Smooth muscle cell of bladder (primary cell): ENCODE data around the gene NOL9. TPM values are rescaled to one million over a fixed set of nuclear protein-coding genes. Genes with fewer than 3 reads are reported as not detected.

Experiments
- total RNA-seq: library from RNA; depleted of rRNA; stranded (reverse); fragments of >200 nt; gene quantifications from 2 replicates; pipeline ENCODE4 v1.2.3, GENCODE V29; 2014

NOL9 gene
- 15.9 and 20.9 TPM in 2 replicates for total RNA-seq

DNA sequence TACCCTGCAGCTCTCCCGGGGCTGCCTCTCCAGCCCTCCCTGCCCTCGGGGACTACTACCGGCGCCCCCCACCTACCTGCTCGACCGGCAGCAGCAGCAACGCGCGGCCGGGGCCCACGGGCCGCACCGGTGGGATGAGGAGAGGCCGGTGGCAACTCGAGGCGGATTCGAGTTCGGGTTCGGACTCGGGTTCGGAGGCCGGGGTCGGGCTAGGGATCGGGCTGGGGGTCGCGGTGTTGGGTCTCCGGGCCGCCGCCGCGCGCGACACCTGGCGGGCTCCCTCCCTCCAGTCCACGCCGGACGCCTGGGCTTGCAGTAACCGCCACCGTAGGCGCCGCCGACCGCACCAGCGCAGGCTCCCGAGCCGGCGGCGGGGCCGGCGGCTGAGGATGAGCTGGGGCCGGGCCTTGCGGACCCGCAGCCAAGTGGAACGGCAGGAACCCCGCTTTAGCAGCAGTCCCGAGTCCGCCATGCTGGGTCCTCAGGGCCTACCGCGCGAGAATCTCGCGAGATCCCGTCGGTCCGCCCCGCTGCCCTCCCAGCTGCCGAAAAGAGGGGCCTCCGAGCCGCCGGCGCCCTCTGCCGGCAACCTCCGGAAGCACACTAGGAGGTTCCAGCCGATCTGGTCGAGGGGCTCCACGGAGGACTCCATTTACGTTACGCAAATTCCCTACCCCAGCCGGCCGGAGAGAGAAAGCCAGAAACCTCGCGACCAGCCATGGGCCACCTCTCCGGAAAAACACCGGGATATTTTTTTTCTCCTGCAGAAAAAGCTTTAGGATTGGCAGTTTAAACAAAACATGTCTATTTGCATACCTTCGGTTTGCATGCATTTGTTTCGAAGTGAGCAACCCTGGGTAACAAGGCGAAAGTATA, at the start of gene NOL9:
Gene NOL9, minus strand, starts transcription at position 483 of the 876 bp plus-strand sequence. Its CDS starts 11 bp downstream, at position 472.

DNA sequence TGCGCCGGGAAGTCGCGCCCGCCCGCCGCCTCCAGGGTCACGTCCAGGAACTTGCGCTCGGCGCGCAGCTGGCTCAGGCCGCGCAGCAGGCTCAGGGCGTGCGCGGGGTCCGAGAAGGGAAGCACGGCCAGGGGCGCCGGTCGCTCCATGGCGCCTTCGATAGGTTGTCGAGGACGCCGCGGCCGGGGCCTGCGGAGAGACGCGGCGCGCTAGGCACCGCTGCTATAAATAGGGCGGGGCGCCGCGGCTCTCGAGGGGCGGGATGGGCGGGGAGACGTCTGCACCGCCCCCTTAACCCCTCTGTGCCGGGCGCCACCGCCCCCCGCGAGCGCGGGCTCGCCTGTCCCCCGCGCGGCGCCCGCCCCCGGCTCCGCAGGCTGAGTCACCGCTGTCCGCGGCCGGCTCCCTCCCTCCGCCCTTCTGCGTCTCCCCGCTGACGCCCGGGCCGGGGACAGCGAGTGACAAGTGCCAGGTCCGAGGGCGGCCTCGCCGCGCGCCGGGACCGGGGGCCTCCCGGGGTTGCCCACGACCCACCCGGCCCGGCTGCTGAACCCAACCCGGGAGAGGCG, 48.4 kb upstream of the NOL9 start, which contains the start of gene KLHL21:
Gene KLHL21, minus strand, starts transcription at position 201 of the 569 bp plus-strand sequence. Its CDS starts 52 bp downstream, at position 149.

DNA sequence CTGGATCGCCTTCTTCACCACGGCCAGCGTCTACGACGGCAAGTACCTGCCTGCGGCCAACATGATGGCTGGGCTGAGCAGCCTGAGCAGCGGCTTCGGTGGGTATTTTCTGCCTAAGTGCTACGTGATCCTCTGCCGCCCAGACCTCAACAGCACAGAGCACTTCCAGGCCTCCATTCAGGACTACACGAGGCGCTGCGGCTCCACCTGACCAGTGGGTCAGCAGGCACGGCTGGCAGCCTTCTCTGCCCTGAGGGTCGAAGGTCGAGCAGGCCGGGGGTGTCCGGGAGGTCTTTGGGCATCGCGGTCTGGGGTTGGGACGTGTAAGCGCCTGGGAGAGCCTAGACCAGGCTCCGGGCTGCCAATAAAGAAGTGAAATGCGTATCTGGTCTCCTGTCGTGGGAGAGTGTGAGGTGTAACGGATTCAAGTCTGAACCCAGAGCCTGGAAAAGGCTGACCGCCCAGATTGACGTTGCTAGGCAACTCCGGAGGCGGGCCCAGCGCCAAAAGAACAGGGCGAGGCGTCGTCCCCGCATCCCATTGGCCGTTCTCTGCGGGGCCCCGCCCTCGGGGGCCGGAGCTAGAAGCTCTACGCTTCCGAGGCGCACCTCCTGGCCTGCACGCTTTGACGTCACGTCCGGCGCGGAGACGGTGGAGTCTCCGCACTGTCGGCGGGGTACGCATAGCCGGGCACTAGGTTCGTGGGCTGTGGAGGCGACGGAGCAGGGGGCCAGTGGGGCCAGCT, 25.2 kb upstream of the NOL9 start, which contains the start of gene ZBTB48:
Gene ZBTB48, plus strand, starts transcription at position 621 of the 745 bp plus-strand sequence. CDS start 616 bp downstream, outside the sequence.

DNA sequence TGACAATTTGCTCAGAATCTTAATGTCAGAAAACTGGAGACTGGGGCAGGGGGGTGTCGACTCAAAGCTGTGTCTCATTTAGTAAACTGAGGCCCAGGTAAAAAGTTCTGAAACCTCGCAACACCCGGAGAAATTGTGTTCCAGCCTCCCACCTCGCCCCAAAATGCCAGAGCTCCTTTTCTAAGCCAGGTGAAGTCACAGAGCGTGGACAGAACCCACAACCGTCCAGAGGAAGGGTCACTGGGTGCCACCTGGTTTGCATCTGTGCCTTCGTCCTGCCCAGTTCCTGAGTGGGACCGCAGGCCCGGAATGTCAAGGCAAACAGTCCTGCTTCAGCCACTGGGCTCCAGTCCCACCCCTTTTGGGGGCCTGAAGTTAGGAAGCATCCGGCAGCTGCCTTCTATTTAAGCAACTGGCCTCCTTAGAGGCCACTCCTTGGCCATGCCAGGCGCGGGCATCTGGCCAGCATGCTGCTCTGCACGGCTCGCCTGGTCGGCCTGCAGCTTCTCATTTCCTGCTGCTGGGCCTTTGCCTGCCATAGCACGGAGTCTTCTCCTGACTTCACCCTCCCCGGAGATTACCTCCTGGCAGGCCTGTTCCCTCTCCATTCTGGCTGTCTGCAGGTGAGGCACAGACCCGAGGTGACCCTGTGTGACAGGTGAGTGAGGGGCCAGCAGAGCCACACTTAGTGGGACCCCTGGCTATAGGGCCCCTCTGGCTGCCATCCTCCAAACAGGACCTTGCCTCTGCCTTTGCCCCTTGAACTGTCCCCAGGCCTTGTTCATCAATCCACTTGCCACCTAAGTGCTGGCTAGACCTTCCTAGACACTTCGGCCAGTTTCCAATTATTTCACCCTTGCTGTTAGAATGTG, 830 bp upstream of the NOL9 start, which contains the start of gene TAS1R1:
Gene TAS1R1, plus strand, starts transcription at position 401 of the 872 bp plus-strand sequence. Its CDS starts 67 bp downstream, at position 468.

DNA sequence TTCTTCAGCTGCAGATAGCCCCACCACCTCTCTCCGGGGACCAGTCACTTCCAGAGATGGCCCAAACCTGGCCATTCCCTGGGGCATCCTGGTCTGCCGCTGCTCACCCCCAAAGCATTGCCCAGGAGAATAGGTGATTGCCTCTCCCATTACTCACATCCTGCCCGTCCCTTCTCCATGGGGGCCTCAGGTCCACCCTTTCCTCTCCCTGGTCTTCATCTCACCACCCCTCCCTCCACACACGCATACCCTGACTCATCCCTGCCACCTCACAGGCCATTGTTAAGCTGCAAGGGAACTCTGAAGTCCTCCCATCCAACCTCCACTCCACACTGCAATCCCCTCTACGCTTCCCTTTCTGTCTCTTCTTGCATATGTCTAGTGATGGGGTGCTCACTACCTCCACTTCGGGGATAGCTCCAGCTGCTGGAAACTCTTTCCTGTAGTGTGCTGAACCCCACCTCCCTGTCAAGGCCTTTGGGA, 62.8 kb downstream of the NOL9 start, which contains the start of gene PLEKHG5:
Gene PLEKHG5, minus strand, starts transcription at position 188 of the 483 bp plus-strand sequence. CDS start 14,096 bp downstream, outside the sequence.

Other genes starting within 250 kb of the NOL9 start
- gene ACOT7, start 160.7 kb downstream of the NOL9 start, total RNA-seq = 25.4 and 37.7 TPM in 2 replicates
- gene HES2, start 134.6 kb downstream of the NOL9 start, total RNA-seq = 0.09 and 0.14 TPM in 2 replicates
- not detected in 2 replicates for gene ESPN, start 129.7 kb downstream of the NOL9 start, total RNA-seq
- gene TNFRSF25, start 88.3 kb downstream of the NOL9 start, total RNA-seq = 2.0 and 2.4 TPM in 2 replicates
- gene PLEKHG5, start 62.8 kb downstream of the NOL9 start, total RNA-seq = 5.5 and 7.0 TPM in 2 replicates
- not detected in 2 replicates for gene TAS1R1, start 794 bp upstream of the NOL9 start, total RNA-seq
- 14.5 and 16.0 TPM in 2 replicates for gene ZBTB48, start 25.5 kb upstream of the NOL9 start, total RNA-seq
- gene KLHL21, start 48.4 kb upstream of the NOL9 start, total RNA-seq = 18.8 and 37.6 TPM in 2 replicates
- gene PHF13, start 59.2 kb upstream of the NOL9 start, total RNA-seq = 9.2 and 12.3 TPM in 2 replicates
- 21.8 and 29.1 TPM in 2 replicates for gene THAP3, start 70.4 kb upstream of the NOL9 start, total RNA-seq
- gene DNAJC11, start 147.3 kb upstream of the NOL9 start, total RNA-seq = 33.8 and 53.6 TPM in 2 replicates
- 44.8 and 52.6 TPM in 2 replicates for gene CAMTA1, start 230.9 kb upstream of the NOL9 start, total RNA-seq